ENCODE data around the gene ERG28.

DNA sequence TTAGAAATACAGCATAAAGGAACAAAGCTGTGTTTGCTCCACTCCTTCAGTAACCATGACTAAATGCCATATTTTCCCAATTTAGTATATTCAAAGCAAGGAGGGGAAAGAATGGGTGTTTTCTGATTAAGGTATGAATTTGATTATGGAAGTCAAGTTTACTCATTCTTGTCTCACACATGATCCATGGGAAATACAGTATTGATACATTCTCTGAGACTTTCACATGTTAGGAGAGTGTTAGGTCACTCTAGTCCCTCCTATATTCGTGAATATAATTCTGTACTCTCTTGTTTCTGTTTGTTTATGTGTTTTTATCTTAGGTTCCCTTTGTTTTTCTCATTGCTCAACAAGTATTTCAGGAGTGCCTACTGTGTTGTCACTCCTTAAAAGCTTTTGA is 42.8 kb upstream of the ERG28 start:
- TF ChIP-seq TAF1 (IDR thresholded peaks at IDR 0.05; ENCODE audit: low read depth, low read length) (no peak), POLR2A (IDR thresholded peaks at IDR 0.05; ENCODE audit: low read depth, low read length) (no peak), POLR2AphosphoS5 (IDR thresholded peaks at IDR 0.05; ENCODE audit: low read depth, low read length) (no peak), PAX5 (IDR thresholded peaks at IDR 0.05; ENCODE audit: insufficient read depth, low read length, severe bottlenecking) (no peak), POU2F2 (IDR thresholded peaks at IDR 0.05; ENCODE audit: low read depth, low read length) (no peak)

All from GM12891 (cell line).